Limb (tissue), 2 donors: ENCODE measurements around the gene RHBDF1.
"Not testable (repeated sequence)": the region's sequence is repeated elsewhere in the genome, so short reads cannot be mapped to it uniquely, and the experiment has no call there.

Source experiments
- DNase-seq, 2 donors: peaks; one replicate each; pipeline ENCODE4 v3.0.0-alpha.2; 2016; ENCODE audit errors: extremely low spot score in 2 of 2

RHBDF1 gene

DNA sequence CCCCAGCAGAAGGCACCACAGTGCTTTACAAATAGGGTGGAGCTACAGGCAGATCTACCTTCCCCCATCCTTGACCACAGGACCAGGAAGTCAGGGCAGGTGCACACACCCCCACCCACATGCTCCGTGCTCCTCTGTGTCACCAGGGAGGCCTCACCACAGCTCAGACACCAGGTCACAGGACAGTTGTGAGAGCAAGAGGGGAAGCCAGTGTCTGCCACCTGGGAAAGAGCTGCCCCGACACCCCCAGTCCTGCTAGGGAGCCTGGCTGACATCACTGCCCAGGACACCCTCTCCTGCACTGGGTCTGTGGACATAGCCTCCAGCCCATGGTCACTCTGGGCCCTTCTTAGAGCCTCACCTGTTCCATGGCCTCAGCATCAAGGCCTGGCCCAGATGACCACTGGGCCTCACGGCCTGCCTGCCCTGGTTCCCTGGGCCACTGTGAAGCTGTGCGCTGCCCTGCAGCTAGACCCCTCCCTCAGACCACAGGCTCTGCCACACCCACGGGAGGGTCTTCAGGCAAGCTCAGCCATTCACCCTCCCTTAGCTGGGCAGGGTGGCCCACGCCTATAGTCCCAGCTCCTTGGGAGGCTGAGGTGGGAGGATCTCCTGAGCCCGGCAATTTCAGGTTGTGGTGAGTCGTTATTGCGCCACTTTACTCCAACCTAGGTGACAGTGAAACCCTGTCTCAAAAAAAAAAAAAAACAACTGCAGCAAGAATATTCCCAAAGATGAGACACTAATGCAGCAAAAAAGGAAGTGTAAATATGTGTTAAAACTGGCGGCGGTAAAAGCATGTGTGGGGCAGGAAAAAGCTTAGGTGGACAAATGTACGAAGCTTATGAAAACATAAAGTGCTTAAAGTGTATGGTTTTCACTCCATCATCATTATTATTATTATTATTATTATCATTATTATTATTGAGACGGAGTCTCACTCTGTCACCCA is 33.2 kb downstream of the RHBDF1 start:
- no peak for DNase-seq

DNA sequence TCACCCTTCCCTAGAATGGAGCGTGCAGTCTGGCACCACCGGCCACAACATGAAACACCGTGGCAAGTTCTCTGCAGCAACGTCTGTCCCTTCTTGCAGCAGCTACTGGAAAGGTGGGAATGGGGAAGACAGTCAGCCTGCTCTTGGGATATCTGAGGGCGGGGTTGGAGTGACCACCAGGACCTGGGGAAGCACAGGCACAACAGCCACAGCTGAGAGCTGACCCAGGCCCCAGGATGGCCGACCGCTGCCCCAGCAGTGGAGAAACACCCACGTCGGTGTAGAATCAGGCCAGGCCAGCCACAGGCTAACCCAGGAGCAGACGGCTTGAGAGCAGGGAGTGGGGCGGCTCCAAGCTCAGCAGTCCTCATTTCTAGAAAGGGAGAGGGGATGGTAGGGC is 34.2 kb downstream of the RHBDF1 start:
- not testable (repeated sequence) for DNase-seq

DNA sequence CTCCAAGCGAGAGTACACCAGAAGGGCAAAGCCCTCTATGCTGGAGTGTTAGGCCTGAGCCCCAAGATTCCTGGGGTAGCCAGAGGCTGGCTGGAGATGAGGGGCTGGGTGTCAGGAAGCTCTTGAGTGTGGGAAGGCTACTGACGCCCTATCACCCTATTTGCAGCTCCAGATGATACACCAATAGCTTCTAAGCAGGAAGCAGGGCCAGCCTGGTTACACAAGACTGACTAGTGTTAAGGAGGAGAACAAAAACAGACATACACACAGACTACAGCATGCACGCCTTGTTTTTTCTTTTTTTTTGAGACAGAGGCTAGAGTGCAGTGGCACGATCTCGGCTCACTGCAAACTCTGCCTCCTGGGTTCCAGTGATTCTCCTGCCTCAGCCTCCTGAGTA is 34.9 kb downstream of the RHBDF1 start:
- no peak for DNase-seq

DNA sequence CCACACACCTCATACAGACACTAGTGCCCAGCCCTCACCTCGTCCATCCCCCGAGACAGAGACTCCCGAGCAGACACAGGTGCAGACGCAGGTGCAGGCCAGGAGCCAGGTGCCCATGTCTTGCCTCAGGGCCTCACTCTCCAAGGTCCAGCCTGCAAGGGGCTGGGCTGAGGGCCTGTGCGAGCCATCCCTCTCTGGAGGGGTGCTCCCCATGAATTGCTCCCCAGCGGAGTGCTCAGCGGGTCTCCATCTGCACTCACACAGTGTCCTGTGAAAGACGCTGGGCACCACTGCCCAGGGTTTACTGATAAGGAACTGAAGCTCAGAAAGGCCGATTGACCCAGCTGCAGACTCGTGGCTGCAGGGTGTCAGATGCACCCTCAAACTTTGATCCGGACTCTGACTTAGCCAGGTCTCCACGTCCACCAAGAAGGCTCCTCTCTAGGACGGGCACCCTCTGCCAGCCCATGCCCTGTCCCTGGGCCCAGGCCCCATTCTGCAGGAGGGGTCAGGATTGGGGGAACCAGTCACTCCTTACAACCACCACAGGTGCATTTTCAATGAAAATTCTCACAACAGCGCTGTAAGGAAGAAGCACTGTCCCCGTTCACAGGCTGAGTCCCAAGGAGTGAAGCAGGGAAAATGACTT is 36.0 kb downstream of the RHBDF1 start:
- DNase-seq = no peak

DNA sequence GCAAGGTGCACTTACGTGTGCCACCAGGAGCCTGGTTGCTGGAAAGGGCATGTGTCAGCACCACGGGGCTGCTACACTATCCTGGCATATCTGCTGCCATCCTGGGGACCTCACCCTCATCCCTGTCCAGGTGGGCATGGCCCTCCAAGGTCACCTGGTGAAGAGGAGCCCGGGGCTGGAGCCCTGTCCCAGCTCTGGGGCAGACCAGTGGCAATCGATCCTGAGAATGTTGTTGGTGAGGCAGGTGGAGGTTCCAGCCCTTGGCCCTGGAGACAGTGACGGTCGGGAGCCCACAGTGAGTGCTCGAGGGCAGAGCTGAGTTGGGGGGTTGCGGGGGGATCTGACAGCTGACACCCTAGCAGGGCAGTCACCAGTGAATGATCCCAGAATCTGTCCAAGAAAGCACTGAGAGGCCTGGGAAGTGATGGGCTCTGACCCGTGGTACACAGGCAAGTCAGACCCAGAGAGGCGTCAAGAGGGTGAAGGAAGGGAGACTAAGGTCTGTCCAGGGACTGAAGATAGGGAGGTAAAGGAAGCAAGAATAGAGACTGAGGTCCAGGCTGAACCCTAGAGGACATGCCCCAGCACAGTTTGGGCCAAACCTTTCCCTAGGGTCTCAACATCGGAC is 36.6 kb downstream of the RHBDF1 start:
- DNase-seq = no peak

DNA sequence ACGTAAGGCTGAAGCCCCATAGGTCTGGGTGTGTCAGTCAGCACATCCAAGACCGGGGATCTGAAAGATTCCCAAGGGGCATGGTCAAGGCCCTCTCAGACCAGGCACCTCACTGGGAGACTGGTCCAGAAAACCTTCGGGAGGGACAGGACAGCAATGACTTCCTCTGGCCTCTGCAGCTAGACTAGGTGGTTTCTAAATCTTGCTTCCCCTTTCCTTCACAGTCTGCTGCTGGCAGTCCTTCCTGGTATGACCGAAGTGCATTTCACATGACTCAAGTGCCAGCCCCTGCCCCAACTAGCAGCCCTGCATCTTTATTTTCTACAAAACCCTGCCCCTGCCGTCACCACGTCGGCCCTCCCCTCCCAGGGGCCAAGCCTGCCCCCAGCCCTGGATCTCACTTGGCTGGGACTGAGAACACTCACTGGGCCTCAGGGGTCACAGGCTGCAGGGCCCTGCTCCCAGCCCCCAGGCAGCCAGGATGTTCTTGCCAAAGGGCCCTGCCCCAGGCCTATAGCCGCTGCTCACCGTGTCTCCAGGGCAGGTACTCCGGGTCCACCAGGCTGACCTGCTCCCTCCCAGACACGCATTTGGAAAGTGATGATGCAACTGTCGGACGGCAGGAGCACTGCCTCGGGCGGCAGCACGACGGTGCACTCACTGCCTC is 37.3 kb downstream of the RHBDF1 start:
- DNase-seq = no peak

DNA sequence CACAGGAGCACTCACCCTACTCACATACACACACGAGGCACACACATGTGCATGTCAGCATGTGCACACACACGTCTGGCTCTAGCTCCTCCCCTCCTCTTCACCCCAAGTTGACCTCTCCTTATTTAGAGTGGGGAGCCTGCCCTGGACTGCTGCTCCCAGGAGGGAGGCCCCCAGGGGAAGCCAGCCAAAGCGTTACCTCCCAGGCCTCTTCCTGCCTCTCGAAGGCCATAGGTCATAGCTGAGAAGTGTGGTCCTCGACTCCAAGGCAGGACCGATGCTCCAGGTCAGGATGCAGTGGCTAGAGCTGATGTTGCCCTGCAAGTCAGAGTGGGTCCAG is 37.8 kb downstream of the RHBDF1 start:
- no peak for DNase-seq

DNA sequence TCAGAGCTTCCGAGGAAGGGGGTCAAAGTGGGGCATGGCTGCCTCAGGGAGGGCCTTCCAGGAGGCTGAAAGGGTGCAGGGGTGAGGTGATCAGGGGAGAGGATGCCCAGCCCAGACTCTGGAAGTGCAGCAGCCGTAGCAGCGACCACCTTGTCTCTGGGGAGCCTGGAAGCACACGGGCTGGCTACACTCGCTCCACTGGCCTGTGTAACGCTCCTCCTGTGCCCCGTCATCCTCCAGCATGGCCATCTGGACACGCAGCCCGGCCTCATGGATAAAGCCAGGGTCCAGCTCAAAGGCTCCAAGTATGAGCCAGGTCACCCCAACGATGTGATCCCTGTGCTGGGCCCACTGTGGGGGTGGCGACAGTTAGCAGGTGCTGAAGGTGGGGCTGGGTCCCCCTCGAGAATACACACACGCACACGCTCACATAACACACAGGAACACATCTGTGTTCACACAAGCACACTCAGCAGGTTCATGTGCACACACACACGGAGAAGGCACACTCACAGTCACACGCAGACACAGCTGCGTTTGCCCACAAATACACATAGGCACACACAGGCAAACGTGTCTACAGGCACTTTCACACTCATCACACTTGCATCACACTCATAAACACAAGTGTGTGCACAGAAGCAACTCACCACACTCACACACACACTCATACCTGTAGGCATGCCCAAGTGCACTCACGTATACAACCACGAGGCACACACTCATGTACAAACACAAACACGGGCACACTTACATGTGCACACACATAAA is 38.4 kb downstream of the RHBDF1 start:
- no peak for DNase-seq

DNA sequence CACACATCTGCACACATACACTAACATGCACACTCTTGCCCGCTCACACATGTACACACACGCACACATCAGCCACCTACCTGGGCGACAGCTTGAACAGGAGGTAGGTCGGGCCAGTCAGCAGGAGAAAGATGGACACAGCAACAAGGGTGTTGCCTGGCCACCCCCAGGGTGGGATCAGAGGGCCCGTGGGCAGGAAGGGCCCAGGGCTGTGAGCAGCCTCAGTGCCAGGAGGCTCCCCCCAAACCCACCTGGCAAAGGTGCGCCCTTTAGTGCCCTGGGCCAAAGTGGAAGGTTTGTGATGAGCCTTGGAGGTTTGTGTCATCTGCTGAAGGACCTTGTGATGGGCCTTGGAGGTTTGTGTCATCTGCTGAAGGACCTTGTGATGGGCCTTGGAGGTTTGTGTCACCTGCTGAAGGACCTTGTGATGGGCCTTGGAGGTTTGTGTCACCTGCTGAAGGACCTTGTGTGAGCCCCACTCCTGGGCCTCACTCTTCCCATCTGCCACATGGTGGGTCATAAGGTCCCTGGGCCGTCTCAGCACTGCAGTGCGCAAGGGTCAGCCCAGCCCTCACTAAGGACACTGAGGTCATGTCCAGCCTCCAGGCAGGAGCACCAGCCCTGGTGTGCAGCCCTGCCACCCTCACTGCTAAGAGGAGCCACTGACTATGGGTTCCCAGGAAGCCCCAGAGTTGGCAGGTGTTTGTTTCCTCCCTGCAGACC is 39.1 kb downstream of the RHBDF1 start:
- not testable (repeated sequence) for DNase-seq

DNA sequence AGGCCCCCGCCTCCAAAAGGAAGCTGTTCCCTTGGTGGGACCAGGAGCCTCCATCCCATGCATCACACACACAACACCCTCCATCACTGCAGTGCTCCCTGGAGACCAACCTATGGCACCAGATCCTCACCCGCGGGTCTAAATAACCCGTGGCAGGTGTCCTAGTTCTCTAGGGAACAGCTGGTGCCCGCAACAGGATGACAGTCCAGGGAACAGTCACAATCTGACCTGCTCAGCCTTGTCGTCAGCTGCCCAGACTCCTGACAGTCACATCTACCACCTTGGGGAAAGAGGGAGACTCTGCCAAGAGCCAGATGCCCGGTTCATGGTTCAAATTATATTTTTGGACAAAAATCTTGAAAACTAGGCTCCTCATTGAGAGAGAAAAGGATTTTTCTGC is 41.8 kb downstream of the RHBDF1 start:
- not testable (repeated sequence) for DNase-seq

DNA sequence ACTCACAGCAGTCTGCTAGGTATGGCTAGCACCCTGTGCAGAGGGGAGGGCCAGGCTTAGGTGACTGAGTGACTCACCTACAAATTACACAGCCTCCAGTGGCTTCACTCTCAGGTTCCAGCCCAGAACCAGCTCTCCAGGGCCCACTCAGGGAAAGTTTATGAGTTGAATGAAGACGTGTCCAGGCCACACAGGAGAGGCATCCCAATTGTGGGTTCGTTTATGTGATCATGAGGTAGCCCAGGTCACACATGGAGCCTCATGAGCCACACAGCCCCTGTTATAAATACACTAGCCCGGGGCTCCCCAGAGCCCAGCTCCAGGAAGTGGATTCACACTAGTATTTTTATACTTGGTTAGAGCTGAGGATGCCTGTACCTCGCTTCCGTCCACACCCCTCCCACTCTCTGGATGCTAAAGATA is 46.5 kb downstream of the RHBDF1 start:
- DNase-seq = not testable (repeated sequence)

DNA sequence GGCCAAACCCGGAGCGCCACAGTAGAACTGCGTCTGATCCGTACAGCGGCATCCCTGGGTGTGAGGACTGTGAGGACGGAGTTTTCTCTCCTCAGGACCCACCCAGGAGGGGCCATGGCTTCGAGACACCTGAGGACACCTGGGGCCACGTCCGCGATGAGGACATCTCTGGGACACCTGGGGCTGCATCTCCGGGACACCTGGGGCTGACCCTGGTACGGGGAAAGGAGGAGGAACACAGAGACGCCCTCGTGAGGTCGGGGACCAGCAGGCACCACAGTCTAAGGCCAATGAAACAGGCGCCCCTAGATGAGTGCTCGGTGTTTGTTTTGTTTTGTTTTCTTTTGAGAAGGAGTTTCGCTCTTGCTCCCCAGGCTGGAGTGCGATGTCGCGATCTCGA is 48.3 kb downstream of the RHBDF1 start:
- not testable (repeated sequence) for DNase-seq

DNA sequence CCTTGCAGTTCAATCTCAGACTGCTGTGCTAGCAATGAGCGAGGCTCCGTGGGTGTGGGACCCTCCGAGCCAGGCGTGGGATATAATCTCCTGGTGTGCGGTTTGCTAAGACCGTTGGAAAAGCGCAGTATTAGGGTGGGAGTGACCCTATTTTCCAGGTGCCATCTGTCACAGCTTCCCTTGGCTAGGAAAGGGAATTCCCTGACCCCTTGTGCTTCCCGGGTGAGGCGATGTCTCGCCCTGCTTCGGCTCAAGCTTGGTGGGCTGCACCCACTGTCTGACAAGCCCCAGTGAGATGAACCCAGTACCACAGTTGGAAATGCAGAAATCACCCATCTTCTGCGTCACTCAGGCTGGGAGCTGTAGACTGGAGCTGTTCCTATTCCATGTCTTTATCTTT is 51.5 kb downstream of the RHBDF1 start:
- DNase-seq = not testable (repeated sequence)

DNA sequence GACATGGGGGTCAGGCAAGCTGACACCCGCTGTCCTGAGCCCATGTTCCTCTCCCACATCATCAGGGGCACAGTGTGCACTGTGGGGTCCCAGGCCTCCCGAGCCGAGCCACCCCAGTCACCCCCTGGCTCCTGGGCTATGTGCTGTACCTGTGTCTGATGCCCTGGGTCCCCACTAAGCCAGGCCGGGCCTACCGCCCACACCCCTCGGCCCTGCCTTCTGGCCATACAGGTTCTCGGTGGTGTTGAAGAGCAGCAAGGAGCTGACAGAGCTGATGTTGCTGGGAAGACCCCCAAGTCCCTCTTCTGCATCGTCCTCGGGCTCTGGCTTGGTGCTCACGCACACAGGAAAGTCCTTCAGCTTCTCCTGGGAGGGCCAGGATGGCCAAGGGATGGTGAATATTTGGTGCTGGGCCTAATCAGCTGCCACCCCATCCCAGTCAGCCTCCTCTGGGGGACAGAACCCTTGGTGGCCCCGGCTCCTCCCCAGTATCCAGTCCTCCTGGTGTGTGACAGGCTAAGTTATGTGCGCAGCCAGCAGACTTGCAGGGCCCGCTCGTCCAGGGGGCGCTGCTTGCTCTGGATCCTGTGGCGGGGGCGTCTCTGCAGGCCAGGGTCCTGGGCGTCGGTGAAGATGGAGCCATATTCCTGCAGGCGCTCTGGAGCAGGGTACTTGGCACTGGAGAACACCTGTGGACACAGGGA is 55.2 kb downstream of the RHBDF1 start:
- not testable (repeated sequence) for DNase-seq

DNA sequence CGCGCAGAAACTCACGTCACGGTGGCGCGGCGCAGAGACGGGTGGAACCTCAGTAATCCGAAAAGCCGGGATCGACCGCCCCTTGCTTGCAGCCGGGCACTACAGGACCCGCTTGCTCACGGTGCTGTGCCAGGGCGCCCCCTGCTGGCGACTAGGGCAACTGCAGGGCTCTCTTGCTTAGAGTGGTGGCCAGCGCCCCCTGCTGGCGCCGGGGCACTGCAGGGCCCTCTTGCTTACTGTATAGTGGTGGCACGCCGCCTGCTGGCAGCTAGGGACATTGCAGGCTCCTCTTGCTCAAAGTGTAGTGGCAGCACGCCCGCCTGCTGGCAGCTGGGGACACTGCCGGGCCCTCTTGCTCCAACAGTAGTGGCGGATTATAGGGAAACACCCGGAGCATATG is 61.7 kb downstream of the RHBDF1 start:
- not testable (repeated sequence) for DNase-seq

DNA sequence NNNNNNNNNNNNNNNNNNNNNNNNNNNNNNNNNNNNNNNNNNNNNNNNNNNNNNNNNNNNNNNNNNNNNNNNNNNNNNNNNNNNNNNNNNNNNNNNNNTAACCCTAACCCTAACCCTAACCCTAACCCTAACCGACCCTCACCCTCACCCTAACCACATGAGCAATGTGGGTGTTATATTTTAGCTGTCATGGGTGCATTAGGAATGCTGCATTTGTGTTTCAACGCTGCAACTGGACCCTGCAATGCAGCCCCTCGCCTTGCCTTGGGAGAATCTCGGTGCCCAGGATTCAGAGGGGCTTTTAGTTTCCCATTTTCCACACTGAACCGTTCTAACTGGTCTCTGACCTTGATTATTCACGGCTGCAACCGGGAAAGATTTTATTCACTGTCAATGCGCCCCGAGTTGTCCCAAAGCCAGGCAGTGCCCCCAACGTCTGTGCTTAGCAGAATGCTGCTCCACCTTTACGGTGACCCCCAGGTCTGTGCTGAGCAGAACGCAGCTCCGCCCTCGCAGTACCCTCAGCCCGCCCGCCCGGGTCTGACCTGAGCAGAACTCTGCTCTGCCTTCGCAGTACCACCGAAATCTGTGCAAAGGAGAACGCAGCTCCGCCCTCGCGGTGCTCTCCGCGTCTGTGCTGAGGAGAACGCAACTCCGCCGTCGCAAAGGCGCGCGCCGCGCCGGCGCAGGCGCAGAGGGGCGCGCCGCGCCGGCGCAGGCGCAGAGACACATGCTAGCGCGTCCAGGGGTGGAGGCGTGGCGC is 62.3 kb downstream of the RHBDF1 start:
- peak in 1 of 2 donors; percentile 39 for DNase-seq
